NCI-H2081 treated with DMSO at 0.1 percent for 48 hours (cell line): Measurements from ENCODE around the gene ARL6IP4.
"Not testable (repeated sequence)": the region's sequence is repeated elsewhere in the genome, so short reads cannot be mapped to it uniquely, and the experiment has no call there.

Experiments used
- DNase-seq: peaks from one replicate; lab custom pipeline; 2025; lab: John Stamatoyannopoulos, UW

The ARL6IP4 gene

DNA sequence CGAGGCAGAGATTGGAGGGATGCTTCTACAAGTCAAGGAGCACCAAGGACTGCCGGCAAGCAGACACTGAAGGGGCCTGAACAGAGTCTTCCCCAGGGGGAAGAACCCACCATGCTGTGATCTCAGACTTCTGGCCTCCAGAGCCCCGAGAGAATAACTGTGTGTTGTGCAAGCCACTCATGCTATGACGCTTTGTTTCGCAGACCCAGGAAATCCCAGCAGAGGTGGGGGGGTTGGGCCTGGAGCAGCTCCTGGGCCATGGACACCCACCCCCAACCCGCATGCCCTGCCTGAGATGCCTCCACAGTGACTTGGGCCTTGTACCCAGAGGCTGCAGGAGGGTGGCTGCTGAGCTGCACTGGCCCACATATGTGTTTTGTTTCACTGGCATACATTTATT, 31.2 kb downstream of the ARL6IP4 start:
- no peak for DNase-seq

DNA sequence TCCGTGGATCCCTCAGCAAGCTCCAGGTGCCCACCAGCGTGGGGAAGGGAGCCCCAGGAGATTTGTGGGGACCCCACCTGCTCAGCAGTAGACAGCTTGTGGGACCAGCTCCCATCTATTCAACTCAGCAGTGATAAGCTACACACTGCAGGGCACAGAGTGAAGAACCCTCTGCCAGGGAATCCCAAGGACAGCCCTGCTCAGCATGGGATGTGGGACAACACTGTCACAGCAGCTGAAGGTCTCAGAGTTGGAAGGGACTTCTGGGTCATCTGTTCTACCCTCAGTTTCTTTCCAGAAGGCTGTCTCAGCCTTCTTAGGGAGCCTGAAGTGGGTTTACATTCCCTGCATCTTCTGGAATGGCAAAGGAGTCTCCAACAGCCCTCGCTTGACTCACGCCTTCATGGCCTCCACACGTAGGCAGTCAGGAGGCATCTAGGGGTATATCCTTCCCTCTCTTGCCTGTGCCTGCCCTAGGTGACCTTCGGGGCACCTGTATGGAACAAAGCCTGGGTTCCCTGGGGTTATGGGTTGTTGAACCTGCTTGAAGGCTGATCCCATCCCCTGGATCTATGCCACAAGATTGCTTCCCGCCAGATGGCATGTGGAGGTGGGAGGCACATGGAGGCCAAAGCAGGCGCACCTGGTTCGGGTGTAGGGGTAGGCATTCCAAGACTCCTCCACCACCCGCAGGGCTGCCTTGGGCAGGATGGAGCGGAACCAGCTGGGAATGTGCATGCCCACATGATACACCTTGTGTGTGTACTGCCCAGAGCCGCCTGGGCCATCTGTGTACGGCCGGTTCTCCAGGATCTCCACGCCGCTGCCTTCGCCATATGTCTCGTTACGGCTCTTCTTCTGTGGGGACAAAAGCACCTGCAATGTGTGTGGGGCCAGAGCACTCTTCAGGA, 33.0 kb downstream of the ARL6IP4 start:
- no peak for DNase-seq

DNA sequence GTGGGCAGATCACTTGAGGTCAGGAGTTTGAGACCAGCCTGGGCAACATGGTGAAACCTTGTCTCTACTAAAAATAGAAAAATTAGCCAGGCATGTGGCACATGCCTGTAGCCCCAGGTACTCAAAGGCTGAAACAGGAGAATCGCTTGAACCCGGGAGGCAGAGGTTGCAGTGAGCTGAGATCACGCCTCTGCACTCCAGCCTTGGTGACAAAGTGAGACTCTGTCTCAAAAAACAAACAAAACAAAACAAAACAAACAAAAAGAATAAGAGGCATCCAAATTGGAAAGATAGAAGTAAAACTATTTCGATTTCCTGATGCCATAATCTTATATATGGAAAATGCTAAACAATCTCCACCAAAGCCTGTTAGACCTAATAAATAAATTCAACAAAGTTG, 34.0 kb downstream of the ARL6IP4 start:
- DNase-seq = not testable (repeated sequence)

DNA sequence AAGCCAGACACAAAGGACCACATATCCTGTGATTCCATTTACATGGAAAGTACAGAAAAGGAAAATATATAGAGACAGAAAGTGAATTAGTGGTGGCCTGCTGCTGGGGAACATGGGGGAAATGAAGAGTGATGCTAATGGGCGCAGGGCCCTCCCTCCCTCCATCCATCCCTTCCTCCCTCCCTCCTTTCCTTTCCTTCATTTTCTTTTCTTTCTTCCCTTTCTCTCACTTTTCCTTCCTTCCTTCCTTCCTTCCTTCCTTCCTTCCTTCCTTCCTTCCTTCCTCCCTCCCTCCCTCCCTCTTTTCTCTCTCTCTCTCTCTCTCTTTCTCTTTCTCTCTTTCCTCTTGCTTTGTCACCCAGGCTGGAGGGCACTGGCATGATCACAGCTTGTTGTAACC, 37.3 kb downstream of the ARL6IP4 start:
- DNase-seq = no peak

DNA sequence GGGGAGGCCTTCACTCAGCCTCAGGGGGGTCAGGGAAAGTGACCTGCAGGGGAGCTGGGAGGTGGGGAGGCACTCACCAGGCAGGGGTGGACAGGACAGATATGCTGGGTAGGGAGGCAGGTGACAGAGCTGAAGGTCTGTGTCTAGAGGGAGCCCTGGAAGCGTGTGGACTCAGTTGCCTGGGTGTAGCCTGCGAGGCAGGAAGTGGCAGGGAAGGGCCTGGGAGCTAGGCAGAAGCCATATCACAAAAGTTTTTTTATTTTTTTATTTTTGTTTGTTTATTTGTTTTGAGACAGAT, 39.3 kb downstream of the ARL6IP4 start:
- no peak for DNase-seq

DNA sequence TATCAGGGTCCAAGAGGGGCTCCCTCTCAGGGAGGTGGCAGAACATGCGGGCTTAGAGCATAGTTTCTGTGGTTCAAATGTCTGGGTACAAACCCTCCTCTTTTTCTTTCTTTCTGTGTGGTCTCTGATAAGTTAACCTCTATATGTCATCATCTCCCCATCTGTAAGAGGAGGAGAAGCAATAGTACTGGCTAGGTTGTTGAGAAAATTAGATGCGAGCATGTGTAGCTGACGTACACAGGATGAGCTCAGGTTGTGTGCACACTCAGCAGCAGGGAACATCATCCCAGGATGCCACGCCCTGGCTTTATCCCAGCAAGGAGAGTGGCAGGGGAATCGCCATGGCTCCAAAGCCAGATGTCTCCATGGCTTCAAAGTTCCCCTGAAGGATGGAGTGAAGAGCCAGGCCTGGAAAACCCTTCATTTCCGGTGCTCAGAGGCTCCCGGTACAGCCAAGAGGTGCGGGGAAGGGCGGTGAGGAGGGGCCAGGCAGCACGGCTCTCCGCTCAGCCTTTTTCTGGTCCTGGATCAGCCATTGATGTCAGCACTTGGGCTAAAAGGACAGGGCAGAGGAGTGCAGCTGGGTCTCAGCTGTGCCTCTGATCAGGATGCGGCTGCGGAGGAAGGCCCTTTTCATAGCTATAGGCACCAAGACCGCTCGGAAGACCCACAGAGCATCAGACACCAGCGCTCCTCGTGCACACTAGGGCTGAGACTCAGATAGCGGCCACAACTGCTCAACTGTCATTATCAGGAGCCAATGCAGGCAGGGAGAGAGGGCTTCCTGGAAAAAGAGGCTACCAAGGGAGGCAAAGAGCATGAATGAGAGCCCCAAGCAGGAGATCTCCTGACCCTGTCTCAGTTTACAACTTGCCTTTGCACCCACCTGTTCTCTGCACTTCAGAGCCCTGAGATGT, 41.5 kb downstream of the ARL6IP4 start:
- DNase-seq = no peak

DNA sequence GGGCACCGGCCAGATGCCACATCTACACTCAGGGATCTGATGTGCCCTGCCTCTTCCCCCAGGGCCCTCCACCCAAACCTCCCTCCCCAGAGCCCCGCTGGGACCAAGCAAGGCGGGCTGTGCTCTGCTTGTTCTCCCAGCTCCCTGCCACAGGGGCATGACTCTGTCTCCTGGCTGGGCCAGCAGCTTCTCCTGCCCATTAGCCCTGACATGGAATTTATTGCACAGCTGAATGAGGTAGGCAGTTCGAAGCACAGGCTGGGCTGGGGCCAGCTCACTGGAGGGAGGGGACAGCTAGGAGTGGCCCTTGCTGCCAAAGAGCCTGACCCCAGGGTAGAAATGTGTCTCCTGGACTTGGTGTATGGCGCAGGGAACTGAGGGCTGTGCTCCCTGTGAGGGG, 42.4 kb downstream of the ARL6IP4 start:
- DNase-seq = no peak

DNA sequence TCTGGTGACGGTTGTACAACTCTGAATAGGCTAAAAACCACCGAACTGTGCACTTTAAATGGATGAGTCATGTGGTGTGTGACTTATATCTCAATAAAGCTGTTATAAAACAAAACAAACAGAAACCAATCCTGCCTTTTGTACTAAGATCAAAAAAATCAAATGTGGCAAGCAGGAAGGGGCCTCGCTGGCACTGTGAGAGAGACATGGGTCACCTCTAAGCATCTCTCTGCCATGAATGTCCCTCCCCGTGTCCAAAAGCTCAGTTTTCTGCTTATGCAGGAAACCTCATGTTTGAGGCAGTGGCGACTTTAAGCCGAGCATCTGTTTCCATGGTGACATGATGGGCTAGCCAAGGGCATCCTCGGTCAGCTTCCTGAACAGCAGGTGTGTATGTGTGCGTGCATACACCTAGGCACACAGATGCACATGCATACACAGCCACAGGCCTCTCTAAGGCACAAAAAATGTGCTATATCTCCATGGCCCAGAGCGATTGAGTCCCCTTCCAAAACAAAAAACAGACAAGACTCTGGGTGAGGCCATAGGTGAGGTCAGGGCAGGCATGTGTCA, 44.4 kb downstream of the ARL6IP4 start:
- DNase-seq = no peak

DNA sequence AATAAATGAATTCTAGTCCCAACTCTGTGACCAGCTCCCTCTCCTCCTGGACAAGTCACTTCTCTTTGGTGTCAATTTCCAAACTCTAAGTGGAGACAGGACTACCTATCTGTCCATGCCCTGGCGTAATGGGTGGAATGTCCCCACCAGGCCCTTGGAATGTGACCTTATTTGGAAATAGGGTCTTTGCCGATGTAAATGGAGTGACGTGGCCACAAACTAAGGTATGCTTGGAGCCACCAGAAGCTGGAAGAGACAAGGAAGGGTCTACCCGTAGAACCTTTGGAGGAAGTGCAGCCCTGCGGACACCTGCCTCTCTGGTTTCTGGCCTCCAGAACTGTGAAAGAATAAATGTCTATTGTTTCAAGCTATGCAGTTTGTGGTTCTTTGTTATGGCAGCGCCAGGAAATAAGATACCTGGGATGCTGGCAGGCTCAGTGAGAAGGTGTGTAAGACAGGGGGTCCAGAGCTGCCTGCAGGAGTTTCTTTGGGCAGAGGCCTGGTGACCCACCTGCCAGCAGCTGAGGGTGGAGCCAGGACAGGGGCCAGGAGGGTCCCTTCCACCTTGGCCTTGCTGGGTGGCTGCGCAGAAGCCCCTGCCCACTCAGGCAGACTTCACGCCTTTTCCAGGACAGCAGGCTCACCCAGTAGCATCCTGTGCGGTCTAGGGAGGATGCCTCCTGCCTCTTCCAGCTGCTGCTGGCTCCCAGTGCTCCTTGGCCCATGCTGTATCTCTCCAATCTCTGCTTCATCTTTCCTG, 45.8 kb downstream of the ARL6IP4 start:
- DNase-seq = no peak

DNA sequence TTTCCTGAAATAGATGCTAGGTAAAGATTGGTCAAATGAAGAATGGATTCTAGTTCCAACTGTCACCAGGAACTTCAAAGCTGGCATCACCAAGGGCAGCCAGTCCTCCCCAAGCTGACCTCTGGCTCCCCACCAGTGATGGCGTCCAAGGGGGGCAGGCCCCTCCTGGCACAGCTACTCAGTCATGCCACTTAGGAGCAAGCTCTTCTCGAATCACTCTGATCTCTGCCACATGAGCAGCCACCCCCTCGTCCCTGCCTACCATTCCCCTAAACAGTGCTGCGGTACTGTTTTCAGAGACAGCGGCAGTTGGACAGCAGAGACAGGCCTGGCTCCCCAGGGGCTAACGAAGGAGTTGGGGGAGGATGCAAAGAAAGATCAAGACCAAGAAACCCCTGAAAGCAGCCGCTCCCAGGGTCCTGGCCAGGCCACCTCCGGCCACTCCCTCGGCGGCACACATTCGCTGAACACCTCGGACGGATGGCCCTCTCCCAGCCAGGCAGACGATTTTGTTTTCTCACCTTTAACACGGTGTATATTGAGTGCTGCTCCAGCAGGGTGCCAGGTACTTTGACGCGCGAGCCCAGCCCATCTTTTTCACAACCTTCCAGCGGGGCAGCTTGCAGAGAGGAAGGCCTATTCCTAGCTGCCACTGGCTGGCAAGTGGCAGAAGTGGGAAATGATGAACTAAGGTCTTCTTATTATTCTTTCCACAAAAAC, 47.4 kb downstream of the ARL6IP4 start:
- no peak for DNase-seq

DNA sequence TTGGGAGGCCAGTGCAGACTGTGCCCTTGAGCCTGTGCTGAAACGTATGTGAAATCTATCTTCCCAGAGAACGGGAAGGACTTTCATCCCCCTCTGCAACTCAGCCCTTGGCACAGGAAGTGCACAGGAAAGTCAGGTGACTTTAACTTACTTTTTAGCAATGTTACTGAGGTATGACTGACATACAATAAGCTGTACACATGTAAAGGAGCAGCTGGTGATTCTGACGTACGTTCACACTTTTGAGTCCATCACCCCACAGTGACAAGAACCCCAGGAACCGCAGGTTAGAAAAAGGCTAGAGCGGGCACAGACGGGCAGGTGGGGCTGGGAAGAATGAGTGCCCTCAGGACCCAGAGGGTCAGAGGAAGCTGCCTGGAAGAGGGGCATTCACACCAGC, 48.0 kb downstream of the ARL6IP4 start:
- no peak for DNase-seq

DNA sequence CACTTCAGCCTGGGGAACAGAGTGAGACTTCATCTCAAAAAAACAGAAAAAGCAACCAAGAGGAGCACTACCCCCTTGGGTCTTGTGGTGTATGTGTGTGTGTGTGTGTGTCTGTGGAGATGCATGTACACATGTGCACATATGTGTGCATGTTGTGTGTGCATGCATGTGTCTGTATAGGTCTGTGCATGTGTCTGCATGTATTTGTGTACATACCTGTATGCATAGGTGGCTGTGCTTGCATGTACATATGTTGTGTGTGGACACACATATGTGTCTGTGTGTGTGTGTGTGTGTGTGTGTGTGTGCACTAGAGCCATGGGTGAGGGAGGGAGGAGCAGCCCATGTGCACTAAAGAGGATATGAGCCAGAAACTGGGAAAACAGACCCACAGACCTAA, 49.1 kb downstream of the ARL6IP4 start:
- DNase-seq = no peak

DNA sequence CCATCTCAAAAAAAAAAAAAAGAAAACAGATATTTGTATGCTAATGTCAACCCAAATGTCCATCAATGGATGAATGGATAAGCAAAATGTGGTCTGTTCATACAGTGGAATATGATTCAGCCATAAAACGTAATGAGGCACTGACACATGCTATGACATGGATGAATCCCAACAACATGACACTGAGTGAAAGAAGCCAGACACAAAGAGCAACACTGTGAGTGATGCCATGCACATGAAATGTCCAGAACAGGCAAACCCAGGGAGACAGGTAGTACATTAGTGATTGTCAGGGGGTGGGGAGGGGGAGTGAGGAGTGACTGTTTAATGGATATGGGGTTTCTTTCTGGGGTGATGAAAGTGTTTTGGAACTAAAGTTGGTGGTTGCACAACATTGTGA, 50.2 kb downstream of the ARL6IP4 start:
- no peak for DNase-seq

DNA sequence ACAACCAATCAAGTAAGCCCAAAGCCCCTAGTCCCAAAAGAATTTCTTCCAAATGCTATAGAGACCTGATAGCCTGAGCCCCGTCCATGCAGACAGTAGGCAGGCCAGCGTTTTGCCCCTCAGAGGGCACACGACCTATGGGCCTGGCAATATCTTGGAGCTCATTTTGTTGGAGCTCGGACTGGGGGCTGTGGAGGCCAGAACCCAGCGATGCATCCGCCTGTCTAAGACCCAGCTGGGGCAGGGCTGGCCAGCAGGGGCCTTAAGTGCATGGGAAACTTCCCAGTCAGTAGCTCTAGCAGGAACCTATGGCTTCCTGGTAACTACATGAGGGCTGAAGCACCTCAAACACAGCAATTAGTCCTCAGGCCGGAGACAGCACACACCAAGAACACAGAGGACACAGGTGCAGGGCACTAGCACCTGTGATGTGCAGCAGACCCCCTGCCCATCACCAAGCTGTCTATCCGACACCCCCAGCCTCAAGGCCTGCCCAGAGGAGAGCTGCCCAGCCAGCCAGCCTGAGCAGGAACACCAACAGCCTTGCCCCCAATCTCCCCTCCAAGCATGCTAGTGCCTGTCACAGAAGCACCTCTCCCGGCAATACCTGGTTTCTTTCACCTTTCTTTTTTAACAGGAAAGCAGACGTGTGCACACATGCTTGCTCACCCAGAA, 50.8 kb downstream of the ARL6IP4 start:
- DNase-seq = no peak
